Measurements from ENCODE around the gene GFER.

DNA sequence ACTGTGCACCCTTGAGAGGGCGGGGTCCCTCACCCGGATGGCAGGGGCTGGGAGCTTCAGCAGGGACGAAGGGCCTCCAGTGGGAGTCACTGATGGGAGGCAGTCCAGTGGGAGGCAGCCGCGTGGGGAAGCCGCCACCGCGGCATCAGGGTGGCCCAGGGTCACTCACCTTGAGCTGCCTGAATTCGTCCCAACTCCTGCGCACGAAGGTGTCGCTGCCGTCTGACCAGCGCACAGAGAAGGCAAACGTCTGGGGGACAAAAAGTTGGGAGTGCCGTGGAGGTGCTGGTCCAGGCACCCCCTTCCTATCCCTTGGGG, 3.3 kb upstream of the GFER start:
- TF ChIP-seq YY1 (IDR thresholded peaks at IDR 0.05; ENCODE audit: low read depth): no peak
- TF ChIP-seq, protein P1, sequence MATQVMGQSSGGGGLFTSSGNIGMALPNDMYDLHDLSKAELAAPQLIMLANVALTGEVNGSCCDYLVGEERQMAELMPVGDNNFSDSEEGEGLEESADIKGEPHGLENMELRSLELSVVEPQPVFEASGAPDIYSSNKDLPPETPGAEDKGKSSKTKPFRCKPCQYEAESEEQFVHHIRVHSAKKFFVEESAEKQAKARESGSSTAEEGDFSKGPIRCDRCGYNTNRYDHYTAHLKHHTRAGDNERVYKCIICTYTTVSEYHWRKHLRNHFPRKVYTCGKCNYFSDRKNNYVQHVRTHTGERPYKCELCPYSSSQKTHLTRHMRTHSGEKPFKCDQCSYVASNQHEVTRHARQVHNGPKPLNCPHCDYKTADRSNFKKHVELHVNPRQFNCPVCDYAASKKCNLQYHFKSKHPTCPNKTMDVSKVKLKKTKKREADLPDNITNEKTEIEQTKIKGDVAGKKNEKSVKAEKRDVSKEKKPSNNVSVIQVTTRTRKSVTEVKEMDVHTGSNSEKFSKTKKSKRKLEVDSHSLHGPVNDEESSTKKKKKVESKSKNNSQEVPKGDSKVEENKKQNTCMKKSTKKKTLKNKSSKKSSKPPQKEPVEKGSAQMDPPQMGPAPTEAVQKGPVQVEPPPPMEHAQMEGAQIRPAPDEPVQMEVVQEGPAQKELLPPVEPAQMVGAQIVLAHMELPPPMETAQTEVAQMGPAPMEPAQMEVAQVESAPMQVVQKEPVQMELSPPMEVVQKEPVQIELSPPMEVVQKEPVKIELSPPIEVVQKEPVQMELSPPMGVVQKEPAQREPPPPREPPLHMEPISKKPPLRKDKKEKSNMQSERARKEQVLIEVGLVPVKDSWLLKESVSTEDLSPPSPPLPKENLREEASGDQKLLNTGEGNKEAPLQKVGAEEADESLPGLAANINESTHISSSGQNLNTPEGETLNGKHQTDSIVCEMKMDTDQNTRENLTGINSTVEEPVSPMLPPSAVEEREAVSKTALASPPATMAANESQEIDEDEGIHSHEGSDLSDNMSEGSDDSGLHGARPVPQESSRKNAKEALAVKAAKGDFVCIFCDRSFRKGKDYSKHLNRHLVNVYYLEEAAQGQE (IDR thresholded peaks at IDR 0.05; ENCODE audit: low read depth): no peak

Measured in Ishikawa (cell line).